Ascending aorta (tissue), 2 donors: ENCODE results near the gene FEN1. TPM values are rescaled to one million over a fixed set of nuclear protein-coding genes. Genes with fewer than 3 reads are reported as not detected.

Experiments used
- DNase-seq, 2 donors: peaks; one replicate each; pipeline ENCODE4 v3.0.0-alpha.2; 2019; ENCODE audit warnings: low spot score in 2 of 2
- H3K27ac ChIP-seq, 2 donors: fragments of 200-600 bp; sonication (generic); one replicate each; pipeline ENCODE4 v1.5.1; 2016 to 2017; ENCODE audit warnings: mild to moderate bottlenecking in 1 of 2
- H3K27me3 ChIP-seq: fragments of 200-600 bp; sonication (generic); one replicate; pipeline ENCODE4 v1.5.1; 2017
- H3K36me3 ChIP-seq, 2 donors: fragments of 200-600 bp; sonication (generic); one replicate each; pipeline ENCODE4 v1.5.1; 2016
- H3K4me1 ChIP-seq, 2 donors: fragments of 200-600 bp; sonication (generic); one replicate each; pipeline ENCODE4 v1.5.1; 2016 to 2017; ENCODE audit warnings: mild to moderate bottlenecking in 1 of 2
- H3K4me3 ChIP-seq, 2 donors: fragments of 200-600 bp; sonication (generic); one replicate each; pipeline ENCODE4 v1.5.1; 2016 to 2017; ENCODE audit warnings: mild to moderate bottlenecking in 1 of 2
- H3K9me3 ChIP-seq, 2 donors: fragments of 200-600 bp; sonication (generic); one replicate each; pipeline ENCODE4 v1.5.1; 2016
- CTCF ChIP-seq, 3 experiments: fragments of 200-600 bp in 2 of 3; fragments of 450-650 bp in 1 of 3; sonication (generic) in 2 of 3; IDR thresholded peaks; one replicate each; pipeline ENCODE4 v1.5.1; 2016 to 2019; ENCODE audit warnings: antibody characterized with exemption in 3 of 3, mild to moderate bottlenecking in 1 of 3, moderate library complexity in 1 of 3
- intact Hi-C: fragments of 100-400 bp; cut with DNase I; formaldehyde crosslinking; loops from one replicate; pipeline ENCODE4 v1.15.1; 2023
- total RNA-seq: library from RNA; depleted of rRNA; stranded (reverse); fragments of >200 nt; gene quantifications from one replicate; pipeline ENCODE4 v1.1.0, GENCODE V29; 2016

The FEN1 gene
- total RNA-seq, 1 donor from 2014 or later = 1.5 TPM

DNA sequence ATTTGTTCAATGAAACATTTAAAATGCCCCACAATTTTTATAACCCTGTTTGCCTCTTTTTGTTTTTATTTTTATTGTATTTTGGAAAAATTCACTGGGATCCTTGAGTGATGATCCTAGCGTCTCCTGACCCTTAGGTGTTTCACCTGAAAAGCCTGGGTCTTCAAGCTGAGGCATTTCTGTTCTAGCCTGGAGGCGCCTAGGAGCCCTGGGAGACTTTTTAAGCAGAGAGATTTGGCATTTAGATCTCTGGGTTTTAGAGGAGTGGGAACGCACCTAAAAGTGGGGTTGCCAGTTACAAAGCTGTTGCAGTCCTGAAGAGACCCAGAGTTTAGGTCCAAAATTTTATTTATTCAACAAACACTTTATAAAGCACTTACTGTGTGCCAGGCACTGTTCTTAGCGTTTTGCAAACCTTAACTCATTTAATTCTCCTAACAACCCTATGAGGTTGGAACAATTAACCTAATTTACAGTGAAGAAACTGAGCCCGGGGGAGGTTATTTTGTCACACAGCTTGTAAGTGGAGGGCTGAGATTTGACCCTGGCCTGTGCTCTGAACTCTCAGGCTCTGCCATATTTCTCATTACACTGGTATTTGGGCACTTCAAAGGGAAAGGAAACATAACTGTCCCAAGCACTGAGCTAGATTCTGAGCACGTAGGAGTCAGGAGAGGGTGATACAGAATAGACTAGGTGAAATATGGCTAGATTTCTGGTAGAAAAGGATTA lies 24.9 kb downstream of the FEN1 start:
- no peak for TF ChIP-seq CTCF (IDR thresholded peaks at IDR 0.05)
- H3K4me1 ChIP-seq = peaks cover 0 to 9% of the 10 kb centered on the region in 2 donors
- H3K27me3 ChIP-seq = no peaks in the 10 kb centered on the region
- peak overlapping the region; percentile 85 to 86 for H3K4me3 ChIP-seq
- peaks cover 0 to 7% of the 10 kb centered on the region in 2 donors for H3K36me3 ChIP-seq
- intact Hi-C loops = loop anchor here (1.0 to 5.0 kb wide), 2 partner anchors 10 to 155 kb away; no protein-coding TSS in a partner anchor
- peak overlapping the region; percentile 99 for H3K27ac ChIP-seq
- H3K9me3 ChIP-seq = no peaks in the 10 kb centered on the region
- DNase-seq = peak in 1 of 2 donors; percentile 41

GRCh38 chr11:61820174-61820573 lies 27.5 kb downstream of the FEN1 start:
- no peaks in the 10 kb centered on the region for H3K36me3 ChIP-seq
- no peak overlapping the region for H3K4me3 ChIP-seq
- no peak for DNase-seq
- H3K27me3 ChIP-seq = no peaks in the 10 kb centered on the region
- H3K9me3 ChIP-seq = no peaks in the 10 kb centered on the region
- H3K4me1 ChIP-seq = peaks cover 0 to 7% of the 10 kb centered on the region in 2 donors
- TF ChIP-seq CTCF (IDR thresholded peaks at IDR 0.05) = no peak
- intact Hi-C loops = no loop called here
- peak overlapping the region; percentile 42 to 43 for H3K27ac ChIP-seq

GRCh38 chr11:61826930-61827570 lies 34.3 kb downstream of the FEN1 start:
- H3K27ac ChIP-seq = peak overlapping the region; percentile 90 to 92
- intact Hi-C loops = loop anchor here (1.0 kb wide), 1 partner anchor 10 kb away; the partner anchor contains the start of gene FADS1
- H3K4me3 ChIP-seq = peak overlapping the region; percentile 74 to 78
- DNase-seq = no peak
- no peaks in the 10 kb centered on the region for H3K36me3 ChIP-seq
- no peaks in the 10 kb centered on the region for H3K27me3 ChIP-seq
- peaks cover 2 to 31% of the 10 kb centered on the region in 2 donors for H3K4me1 ChIP-seq
- H3K9me3 ChIP-seq = no peaks in the 10 kb centered on the region
- no peak for TF ChIP-seq CTCF (IDR thresholded peaks at IDR 0.05)

DNA sequence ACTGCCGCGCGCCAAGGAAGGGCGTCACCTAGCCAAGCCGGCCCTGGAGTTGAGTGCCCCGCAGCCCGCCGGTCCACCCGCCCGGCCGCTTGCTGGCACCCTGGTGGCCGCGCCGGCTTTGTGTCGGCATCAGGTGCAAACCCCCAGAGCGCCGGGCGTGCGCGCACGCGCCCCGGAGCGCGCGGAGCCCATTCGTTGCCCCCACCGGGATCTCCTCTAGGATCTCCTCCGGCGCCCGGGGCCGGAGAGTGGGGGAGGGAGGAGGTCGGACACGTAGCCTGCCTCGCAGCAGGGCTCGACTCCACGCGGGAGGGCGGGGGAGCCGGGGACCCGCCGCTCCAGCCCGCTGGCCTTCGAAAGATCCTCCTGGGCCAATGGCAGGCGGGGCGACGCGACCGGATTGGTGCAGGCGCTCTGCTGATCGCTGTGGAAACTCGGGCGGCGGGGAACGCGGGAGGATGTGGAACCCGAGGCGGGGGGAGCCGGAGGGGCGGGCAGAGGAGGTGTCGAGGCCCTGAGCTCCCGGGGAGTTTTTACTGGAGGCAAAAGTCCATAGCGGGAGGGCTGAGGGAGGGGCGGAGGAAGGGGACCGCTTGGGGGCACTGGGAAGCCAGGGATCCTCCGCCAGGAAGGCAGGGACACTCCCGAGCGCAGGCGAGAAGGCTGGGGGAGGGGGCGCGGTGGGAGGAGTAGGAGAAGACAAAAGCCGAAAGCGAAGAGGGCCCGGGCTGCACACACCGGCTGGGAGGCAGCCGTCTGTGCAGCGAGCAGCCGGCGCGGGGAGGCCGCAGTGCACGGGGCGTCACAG lies 35.1 kb downstream of the FEN1 start, which contains the start of gene FADS2:
FADS2 (plus strand) TSS at position 730 of the 808 bp plus-strand sequence. CDS start 91 bp downstream, outside the sequence.
- H3K9me3 ChIP-seq = no peaks in the 10 kb centered on the region
- H3K27ac ChIP-seq = peak within 1 kb of the TSS; percentile 90 to 92
- H3K4me1 ChIP-seq = peaks cover 2 to 39% of the 10 kb centered on the region in 2 donors
- DNase-seq = peak; percentile 75 to 96
- intact Hi-C loops = loop anchor here (1.0 kb wide), 2 partner anchors 10 to 63 kb away; partner anchors contain the start of gene FADS1
- H3K27me3 ChIP-seq = no peaks in the 10 kb centered on the region
- peak in 1 of 3 experiments; percentile 17 for TF ChIP-seq CTCF (IDR thresholded peaks at IDR 0.05)
- peak within 1 kb of the TSS; percentile 74 to 78 for H3K4me3 ChIP-seq
- H3K36me3 ChIP-seq = no peaks in the 10 kb centered on the region

DNA sequence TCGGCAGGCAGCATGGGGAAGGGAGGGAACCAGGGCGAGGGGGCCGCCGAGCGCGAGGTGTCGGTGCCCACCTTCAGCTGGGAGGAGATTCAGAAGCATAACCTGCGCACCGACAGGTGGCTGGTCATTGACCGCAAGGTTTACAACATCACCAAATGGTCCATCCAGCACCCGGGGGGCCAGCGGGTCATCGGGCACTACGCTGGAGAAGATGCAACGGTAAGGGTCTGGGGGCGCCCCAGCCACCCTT lies 35.6 kb downstream of the FEN1 start:
- no peak for DNase-seq
- Histone ChIP-seq H3K4me3 (peak overlapping the region; percentile 74 to 78), H3K27me3 (no peaks in the 10 kb centered on the region), H3K36me3 (no peaks in the 10 kb centered on the region), H3K27ac (peak overlapping the region; percentile 90 to 92), H3K4me1 (peaks cover 2 to 44% of the 10 kb centered on the region in 2 donors), H3K9me3 (no peaks in the 10 kb centered on the region)
- TF ChIP-seq CTCF (IDR thresholded peaks at IDR 0.05) = no peak
- intact Hi-C loops = loop anchor here (1.0 kb wide), 1 partner anchor 62 kb away; no protein-coding TSS in a partner anchor
